ENCODE results near the gene TPSD1. TPM values are rescaled to one million over a fixed set of nuclear protein-coding genes. Genes with fewer than 3 reads are reported as not detected.
"Not testable (repeated sequence)": the region's sequence is repeated elsewhere in the genome, so short reads cannot be mapped to it uniquely, and the experiment has no call there.

TPSD1 gene
- total RNA-seq, 1 experiment from 2014 or later: not detected

DNA sequence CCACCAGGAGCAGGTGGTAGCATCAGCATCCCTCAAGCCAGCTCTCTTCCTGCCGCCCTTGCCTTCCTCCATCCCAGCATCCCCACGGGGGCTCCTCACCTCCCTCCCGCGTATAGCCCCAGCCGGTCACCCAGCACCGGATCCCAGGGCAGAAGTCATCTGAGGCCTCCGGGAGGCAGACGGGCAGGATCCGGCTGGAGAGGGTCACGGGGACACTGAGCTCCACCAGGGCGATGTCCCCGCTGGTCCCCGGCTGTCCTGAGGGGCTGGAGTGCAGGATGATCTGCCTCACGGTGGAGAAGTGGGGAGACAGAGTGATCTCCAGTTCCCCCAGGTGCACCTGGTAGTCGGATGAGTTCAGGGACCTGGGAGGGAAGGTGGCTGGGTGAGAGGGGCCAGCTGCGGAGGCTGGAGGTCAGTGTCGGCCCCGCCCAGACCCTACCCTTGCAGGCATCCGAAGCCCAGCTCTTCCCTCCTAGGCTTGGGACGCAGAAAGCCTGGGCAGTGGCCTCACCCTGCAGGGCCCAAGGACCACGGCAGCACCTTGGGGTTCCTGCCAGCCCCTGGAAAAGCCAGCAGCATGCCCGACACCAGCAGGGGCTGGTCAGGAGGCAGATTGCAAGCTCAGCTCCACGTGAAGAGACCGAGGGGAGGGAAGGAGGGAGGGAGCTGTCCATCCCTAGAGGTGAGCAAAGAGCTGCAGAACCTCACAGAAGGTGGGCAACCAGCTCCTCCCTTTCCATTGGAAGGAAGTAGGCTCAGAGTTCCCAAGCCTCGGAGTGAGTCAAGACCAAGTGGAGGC lies 33.1 kb upstream of the TPSD1 start:
- intact Hi-C loops (cut with micrococcal nuclease; ENCODE audit: unreplicated experiment): no loop called here
- H3K4me1 Mint-ChIP-seq (ENCODE audit: low read depth, unreplicated experiment): peaks cover 18% of the 10 kb centered on the region
- peaks cover 93% of the 10 kb centered on the region for H3K27me3 Mint-ChIP-seq (ENCODE audit: unreplicated experiment)
- DNase-seq: no peak
- H3K9me3 Mint-ChIP-seq (ENCODE audit: low read depth, unreplicated experiment): no peaks in the 10 kb centered on the region
- no peak overlapping the region for H3K27ac Mint-ChIP-seq (ENCODE audit: unreplicated experiment)
- H3K4me3 Mint-ChIP-seq (ENCODE audit: low read depth, unreplicated experiment): no peak overlapping the region
- TF ChIP-seq, protein P1, sequence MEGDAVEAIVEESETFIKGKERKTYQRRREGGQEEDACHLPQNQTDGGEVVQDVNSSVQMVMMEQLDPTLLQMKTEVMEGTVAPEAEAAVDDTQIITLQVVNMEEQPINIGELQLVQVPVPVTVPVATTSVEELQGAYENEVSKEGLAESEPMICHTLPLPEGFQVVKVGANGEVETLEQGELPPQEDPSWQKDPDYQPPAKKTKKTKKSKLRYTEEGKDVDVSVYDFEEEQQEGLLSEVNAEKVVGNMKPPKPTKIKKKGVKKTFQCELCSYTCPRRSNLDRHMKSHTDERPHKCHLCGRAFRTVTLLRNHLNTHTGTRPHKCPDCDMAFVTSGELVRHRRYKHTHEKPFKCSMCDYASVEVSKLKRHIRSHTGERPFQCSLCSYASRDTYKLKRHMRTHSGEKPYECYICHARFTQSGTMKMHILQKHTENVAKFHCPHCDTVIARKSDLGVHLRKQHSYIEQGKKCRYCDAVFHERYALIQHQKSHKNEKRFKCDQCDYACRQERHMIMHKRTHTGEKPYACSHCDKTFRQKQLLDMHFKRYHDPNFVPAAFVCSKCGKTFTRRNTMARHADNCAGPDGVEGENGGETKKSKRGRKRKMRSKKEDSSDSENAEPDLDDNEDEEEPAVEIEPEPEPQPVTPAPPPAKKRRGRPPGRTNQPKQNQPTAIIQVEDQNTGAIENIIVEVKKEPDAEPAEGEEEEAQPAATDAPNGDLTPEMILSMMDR (IDR thresholded peaks at IDR 0.05; ENCODE audit: unreplicated experiment): no peak
- CTCF ChIA-PET: no interaction called here
- H3K36me3 Mint-ChIP-seq (ENCODE audit: insufficient read depth, unreplicated experiment): no peaks in the 10 kb centered on the region
- BruUV-seq (replicated peaks): no TSS peak

DNA sequence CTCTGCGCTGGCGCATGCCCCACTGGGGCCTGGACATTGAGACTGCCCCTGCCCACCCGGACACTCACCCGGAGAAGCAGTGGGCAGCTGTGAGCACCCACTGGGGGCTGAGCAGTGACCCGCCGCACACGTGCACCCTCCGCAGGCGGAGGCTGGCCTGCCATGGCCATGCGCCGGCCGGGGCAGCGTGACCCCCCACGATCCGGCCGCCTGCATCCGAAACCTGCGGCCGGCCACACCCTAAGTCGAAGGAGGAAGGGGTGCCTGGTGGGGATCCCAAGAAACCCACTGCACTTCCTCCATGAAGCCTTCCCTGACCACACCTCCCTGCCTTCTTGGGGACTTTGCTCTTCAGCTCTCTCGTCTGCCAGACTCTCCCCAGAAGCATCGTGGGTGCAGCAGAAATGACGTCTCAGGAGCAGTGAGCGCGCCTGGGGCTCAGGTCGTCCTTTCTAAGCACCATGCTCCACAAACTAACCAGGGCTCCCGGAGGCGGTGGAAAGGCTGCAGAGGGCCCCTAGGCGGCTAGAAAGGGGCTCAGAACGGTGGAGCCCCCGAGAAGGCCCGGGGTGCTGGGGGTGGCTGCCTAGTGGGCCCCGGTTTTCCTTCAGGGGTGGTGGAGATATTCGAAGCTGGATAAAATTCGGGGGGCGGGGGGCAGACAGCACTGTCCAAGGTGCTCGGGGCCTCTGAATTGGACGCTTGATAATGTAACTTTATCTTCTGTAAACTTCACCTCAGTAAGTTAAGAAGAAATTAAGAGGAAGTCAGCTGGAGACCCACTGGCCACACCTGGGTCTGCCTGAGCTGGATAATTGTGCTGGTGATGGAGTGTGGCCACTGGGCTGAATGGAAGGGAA lies 32.3 kb upstream of the TPSD1 start:
- TF ChIP-seq, protein P1 (IDR thresholded peaks at IDR 0.05; ENCODE audit: unreplicated experiment): no peak
- no peaks in the 10 kb centered on the region for H3K9me3 Mint-ChIP-seq (ENCODE audit: low read depth, unreplicated experiment)
- no TSS peak for BruUV-seq (replicated peaks)
- DNase-seq: no peak
- H3K4me3 Mint-ChIP-seq (ENCODE audit: low read depth, unreplicated experiment): no peak overlapping the region
- CTCF ChIA-PET: no interaction called here
- peaks cover 18% of the 10 kb centered on the region for H3K4me1 Mint-ChIP-seq (ENCODE audit: low read depth, unreplicated experiment)
- intact Hi-C loops (cut with micrococcal nuclease; ENCODE audit: unreplicated experiment): no loop called here
- H3K27ac Mint-ChIP-seq (ENCODE audit: unreplicated experiment): no peak overlapping the region
- peaks cover 93% of the 10 kb centered on the region for H3K27me3 Mint-ChIP-seq (ENCODE audit: unreplicated experiment)
- H3K36me3 Mint-ChIP-seq (ENCODE audit: insufficient read depth, unreplicated experiment): no peaks in the 10 kb centered on the region

DNA sequence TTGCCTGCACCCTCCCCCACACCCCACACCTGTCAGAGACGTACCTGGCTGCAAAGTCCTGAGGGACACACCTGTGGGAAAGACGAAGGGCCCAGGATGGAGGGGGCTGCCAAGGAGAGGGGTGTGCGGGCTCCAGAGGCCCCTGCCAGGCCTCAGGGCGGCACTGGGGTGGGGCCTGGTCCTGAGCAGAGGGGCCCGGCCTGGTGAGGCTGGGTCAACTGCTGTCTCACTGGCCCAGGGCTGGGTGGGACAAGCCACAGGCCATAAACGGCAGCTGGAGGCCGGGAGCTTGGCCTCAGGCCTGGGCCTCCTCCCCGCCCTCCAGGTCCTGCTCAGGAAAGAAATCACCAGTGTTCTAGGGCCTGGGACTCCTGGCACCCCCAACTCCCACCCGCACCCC lies 31.3 kb upstream of the TPSD1 start:
- CTCF ChIA-PET: no interaction called here
- peaks cover 18% of the 10 kb centered on the region for H3K4me1 Mint-ChIP-seq (ENCODE audit: low read depth, unreplicated experiment)
- peaks cover 85% of the 10 kb centered on the region for H3K27me3 Mint-ChIP-seq (ENCODE audit: unreplicated experiment)
- H3K27ac Mint-ChIP-seq (ENCODE audit: unreplicated experiment): no peak overlapping the region
- DNase-seq: no peak
- H3K36me3 Mint-ChIP-seq (ENCODE audit: insufficient read depth, unreplicated experiment): no peaks in the 10 kb centered on the region
- intact Hi-C loops (cut with micrococcal nuclease; ENCODE audit: unreplicated experiment): no loop called here
- H3K9me3 Mint-ChIP-seq (ENCODE audit: low read depth, unreplicated experiment): no peaks in the 10 kb centered on the region
- no TSS peak for BruUV-seq (replicated peaks)
- H3K4me3 Mint-ChIP-seq (ENCODE audit: low read depth, unreplicated experiment): no peak overlapping the region
- TF ChIP-seq, protein P1 (IDR thresholded peaks at IDR 0.05; ENCODE audit: unreplicated experiment): no peak

DNA sequence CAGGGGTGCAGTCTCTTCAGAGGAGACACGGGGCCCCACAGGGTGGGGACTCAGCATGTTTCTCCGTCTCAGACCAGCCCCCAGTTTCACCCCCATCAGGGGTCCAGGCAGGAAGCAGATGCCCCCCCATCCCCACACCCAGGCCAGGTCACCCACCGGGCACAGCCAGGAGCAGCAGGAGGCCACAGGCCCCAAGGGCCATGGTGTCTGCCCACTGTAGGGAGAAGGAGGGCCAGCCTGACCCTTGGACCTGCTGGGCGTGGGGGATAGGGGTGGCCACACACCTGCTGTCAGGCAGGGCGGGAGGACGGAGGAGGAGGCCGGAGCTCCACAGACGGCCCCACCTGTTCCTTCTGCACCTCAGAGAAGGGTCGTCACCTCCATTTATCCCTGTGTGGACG lies 30.8 kb upstream of the TPSD1 start, which contains the start of gene TPSG1:
Gene TPSG1 (minus strand): TSS at position 218 of the 401 bp plus-strand sequence. CDS start 16 bp downstream, at position 202.
- TF ChIP-seq, protein P1 (IDR thresholded peaks at IDR 0.05; ENCODE audit: unreplicated experiment): no peak
- H3K27ac Mint-ChIP-seq (ENCODE audit: unreplicated experiment): peak within 1 kb of the TSS; percentile 73
- H3K27me3 Mint-ChIP-seq (ENCODE audit: unreplicated experiment): peaks cover 80% of the 10 kb centered on the region
- no peaks in the 10 kb centered on the region for H3K36me3 Mint-ChIP-seq (ENCODE audit: insufficient read depth, unreplicated experiment)
- H3K4me1 Mint-ChIP-seq (ENCODE audit: low read depth, unreplicated experiment): peaks cover 18% of the 10 kb centered on the region
- no peak for DNase-seq
- no peak within 1 kb of the TSS for H3K4me3 Mint-ChIP-seq (ENCODE audit: low read depth, unreplicated experiment)
- H3K9me3 Mint-ChIP-seq (ENCODE audit: low read depth, unreplicated experiment): no peaks in the 10 kb centered on the region
- intact Hi-C loops (cut with micrococcal nuclease; ENCODE audit: unreplicated experiment): no loop called here
- CTCF ChIA-PET: no interaction called here
- BruUV-seq (replicated peaks): no TSS peak

DNA sequence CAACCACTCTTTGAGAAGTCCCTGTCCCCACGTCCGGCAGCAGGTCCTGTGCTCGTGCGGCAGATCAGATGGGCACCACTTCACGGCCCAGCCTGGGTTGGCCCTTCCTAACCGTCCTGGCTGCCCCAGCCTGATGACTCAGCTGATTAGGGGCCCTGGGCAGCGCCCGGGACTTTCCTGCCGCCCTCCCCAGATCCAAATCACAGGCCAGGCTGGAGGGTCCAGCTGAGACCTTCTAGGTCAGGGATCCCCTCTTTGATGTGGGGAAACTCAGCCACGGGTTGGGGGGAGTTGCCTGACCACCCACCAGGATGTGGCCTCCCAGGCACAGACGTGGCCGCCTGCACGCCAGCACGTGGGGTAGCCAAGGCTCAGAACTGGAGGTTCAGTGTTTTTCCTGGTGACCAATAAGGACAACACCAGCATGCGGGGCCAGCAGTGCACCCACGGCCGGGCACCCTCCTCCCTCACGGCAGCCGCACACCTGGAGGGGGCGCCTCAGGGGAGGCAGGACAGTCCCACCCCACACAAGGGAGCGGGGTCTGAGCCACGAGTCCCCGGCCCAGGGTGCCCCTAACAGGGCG lies 30.0 kb upstream of the TPSD1 start:
- BruUV-seq (replicated peaks); intact Hi-C loops (cut with micrococcal nuclease; ENCODE audit: unreplicated experiment); H3K9me3 Mint-ChIP-seq (ENCODE audit: low read depth, unreplicated experiment); H3K36me3 Mint-ChIP-seq (ENCODE audit: insufficient read depth, unreplicated experiment); H3K4me3 Mint-ChIP-seq (ENCODE audit: low read depth, unreplicated experiment); CTCF ChIA-PET: not testable (repeated sequence)
- peak; percentile 32 for DNase-seq
- Mint-ChIP-seq H3K27ac (ENCODE audit: unreplicated experiment) (peak overlapping the region; percentile 73), H3K4me1 (ENCODE audit: low read depth, unreplicated experiment) (peaks cover 18% of the 10 kb centered on the region), H3K27me3 (ENCODE audit: unreplicated experiment) (peaks cover 77% of the 10 kb centered on the region)

DNA sequence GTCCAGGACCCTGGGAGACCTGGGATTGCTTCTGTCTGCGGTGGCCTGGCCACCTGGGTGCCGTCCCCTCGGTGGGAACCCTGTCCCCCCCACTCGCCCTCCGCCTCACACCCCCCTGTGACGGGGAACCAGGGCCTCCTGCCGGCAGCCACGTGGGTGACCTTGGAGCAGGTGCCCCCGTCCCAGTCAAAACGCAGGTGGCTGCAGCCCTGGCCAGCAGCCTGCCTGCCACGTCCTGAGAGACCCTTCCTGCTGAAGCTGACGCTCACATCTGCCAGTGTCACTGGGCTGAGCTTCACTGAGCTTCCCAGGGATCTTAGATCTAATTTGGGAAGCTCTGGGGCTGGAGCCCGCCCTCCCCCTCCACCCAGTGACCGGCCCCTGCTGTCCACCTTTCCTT lies 29.2 kb upstream of the TPSD1 start:
- H3K9me3 Mint-ChIP-seq (ENCODE audit: low read depth, unreplicated experiment); CTCF ChIA-PET; BruUV-seq (replicated peaks); intact Hi-C loops (cut with micrococcal nuclease; ENCODE audit: unreplicated experiment); H3K27ac Mint-ChIP-seq (ENCODE audit: unreplicated experiment); DNase-seq; H3K36me3 Mint-ChIP-seq (ENCODE audit: insufficient read depth, unreplicated experiment); H3K4me3 Mint-ChIP-seq (ENCODE audit: low read depth, unreplicated experiment): not testable (repeated sequence)
- Mint-ChIP-seq H3K27me3 (ENCODE audit: unreplicated experiment) (peaks cover 68% of the 10 kb centered on the region), H3K4me1 (ENCODE audit: low read depth, unreplicated experiment) (peaks cover 11% of the 10 kb centered on the region)
